Endothelial cell of umbilical vein (primary cell): Measurements from ENCODE around the gene MCRIP2. TPM values are rescaled to one million over a fixed set of nuclear protein-coding genes. Genes with fewer than 3 reads are reported as not detected.

Experiments used
- BruUV-seq: library from RNA; stranded (reverse); fragments of 400-500 nt; replicated peaks from 2 replicates; lab custom pipeline; 2021; lab: Mats Ljungman, UMichigan
- CTCF ChIA-PET: fragments of 300-600, 350-600 bp; sonication (Branson Sonifier 250); formaldehyde crosslinking; loops from one replicate; lab custom pipeline; 2021; ENCODE audit warnings: antibody characterized with exemption, inconsistent platforms; lab: Charles Lee
- POLR2A ChIA-PET: fragments of 300-600, 350-600 bp; sonication (Branson Sonifier 250); formaldehyde crosslinking; loops from one replicate; lab custom pipeline; 2021; ENCODE audit warnings: antibody characterized with exemption, inconsistent platforms; lab: Charles Lee
- DNase-seq: peaks from one replicate; pipeline ENCODE4 v3.0.0-alpha.2; 2011; ENCODE audit warnings: low read depth, low spot score
- FAIRE-seq: peaks from 2 replicates; lab custom pipeline; 2011; peaks lifted over from hg19 to GRCh38; lab: Jason Lieb, UNC
- H2AFZ ChIP-seq: 2 replicates; pipeline ENCODE4 v1.6.0; 2012; ENCODE audit warnings: low read depth, low read length, control low read depth, inconsistent platforms
- H3K27ac ChIP-seq: 2 replicates; pipeline ENCODE4 v1.5.1; 2011; ENCODE audit warnings: low read depth, mild to moderate bottlenecking, control low read depth, low read length, moderate library complexity; ENCODE audit not compliant: insufficient read depth
- H3K27me3 ChIP-seq, 2 experiments: 2 replicates each; pipeline versions ENCODE4 v1.6.0 to v1.6.1; 2011; ENCODE audit warnings: low read length in 2 of 2, mixed read lengths in 1 of 2; ENCODE audit not compliant: control insufficient read depth in 2 of 2, insufficient read depth in 2 of 2
- H3K36me3 ChIP-seq, 2 experiments: 2 replicates in 1 of 2; 3 replicates in 1 of 2; pipeline ENCODE4 v1.5.1; 2011; ENCODE audit warnings: low read length in 2 of 2, mild to moderate bottlenecking in 1 of 2, moderate library complexity in 1 of 2; ENCODE audit not compliant: control insufficient read depth in 2 of 2, insufficient read depth in 2 of 2; ENCODE audit errors: extremely low read depth in 1 of 2
- H3K4me1 ChIP-seq: 3 replicates; pipeline ENCODE4 v1.5.1; 2011; ENCODE audit warnings: mild to moderate bottlenecking, low read length; ENCODE audit not compliant: control insufficient read depth, insufficient read depth; ENCODE audit errors: extremely low read depth
- H3K4me2 ChIP-seq: 2 replicates; pipeline ENCODE4 v1.6.1; 2011; ENCODE audit warnings: low read length, control low read depth, mixed read lengths; ENCODE audit not compliant: insufficient read depth
- H3K4me3 ChIP-seq, 3 experiments: fragments of 200-600 bp in 1 of 3; sonication (generic), shearing (Covaris generic) in 1 of 3; replicated peaks in 1 of 3; 2 replicates each; pipeline ENCODE4 v1.5.1; 2011 to 2016; ENCODE audit warnings: control low read depth in 3 of 3, low read length in 3 of 3, mild to moderate bottlenecking in 2 of 3, inconsistent platforms in 1 of 3, low read depth in 1 of 3, moderate library complexity in 1 of 3; ENCODE audit not compliant: insufficient read depth in 1 of 3
- H3K79me2 ChIP-seq: 2 replicates; pipeline ENCODE4 v1.6.0; 2012; ENCODE audit warnings: low read length, inconsistent platforms; ENCODE audit not compliant: control insufficient read depth, insufficient read depth
- H3K9ac ChIP-seq: replicated peaks from 2 replicates; pipeline ENCODE3; 2011; ENCODE audit warnings: low read length, control low read depth; ENCODE audit not compliant: insufficient read depth; ENCODE audit errors: extremely low read depth
- H3K9me1 ChIP-seq: replicated peaks from 3 replicates; pipeline ENCODE4 v1.6.0; 2011; ENCODE audit warnings: mild to moderate bottlenecking, low read length; ENCODE audit not compliant: control insufficient read depth, insufficient read depth; ENCODE audit errors: extremely low read depth
- H3K9me3 ChIP-seq: replicated peaks from 2 replicates; pipeline ENCODE4 v1.5.1; 2012; ENCODE audit warnings: low read length, inconsistent platforms; ENCODE audit not compliant: control insufficient read depth, insufficient read depth
- H4K20me1 ChIP-seq: replicated peaks from 2 replicates; pipeline ENCODE3; 2011; ENCODE audit warnings: mild to moderate bottlenecking, low read length; ENCODE audit not compliant: control insufficient read depth, insufficient read depth; ENCODE audit errors: extremely low read depth
- EZH2 ChIP-seq: IDR thresholded peaks from 2 replicates; pipeline ENCODE4 v1.6.1; 2012; ENCODE audit warnings: borderline replicate concordance, low read depth, mild to moderate bottlenecking, moderate library complexity, low read length, inconsistent platforms; ENCODE audit not compliant: severe bottlenecking
- GATA2 ChIP-seq: IDR thresholded peaks from 2 replicates; pipeline ENCODE4 v1.7.0; 2011; ENCODE audit warnings: low read depth, mild to moderate bottlenecking, moderate library complexity, mixed read lengths, low read length; ENCODE audit not compliant: insufficient read length, insufficient read depth
- JUN ChIP-seq: IDR thresholded peaks from 2 replicates; pipeline ENCODE4 v1.6.1; 2011; ENCODE audit warnings: borderline replicate concordance, low read depth; ENCODE audit not compliant: insufficient read length, insufficient read depth
- MYC ChIP-seq: IDR thresholded peaks from one replicate; pipeline ENCODE4 v1.6.1; 2011; ENCODE audit warnings: mild to moderate bottlenecking, low read depth, low read length
- POLR2A ChIP-seq: IDR thresholded peaks from 2 replicates; pipeline ENCODE4 v1.6.1; 2012; ENCODE audit warnings: low read depth, mild to moderate bottlenecking, control low read depth, low read length
- POLR2AphosphoS5 ChIP-seq: IDR thresholded peaks from 2 replicates; pipeline ENCODE4 v1.6.1; 2012; ENCODE audit warnings: low read depth, mild to moderate bottlenecking, control low read depth, low read length, moderate library complexity; ENCODE audit not compliant: insufficient read depth
- dilution Hi-C: fragments of 300-500 bp; cut with MboI; formaldehyde crosslinking; loops from one replicate; pipeline ENCODE4 v1.15.0; 2019; ENCODE audit warnings: low sequenced_read_pairs; ENCODE audit not compliant: extremely low pct_ligation_motif_present
- intact Hi-C: fragments of 100-400 bp; cut with micrococcal nuclease; formaldehyde crosslinking; loops from one replicate; pipeline ENCODE4 v1.10.0; 2022
- polyA plus RNA-seq, 4 experiments: library from polyadenylated mRNA; depleted of rRNA in 3 of 4; stranded (reverse) in 3 of 4; unstranded in 1 of 4; fragments of >200 nt; gene quantifications; 2 replicates each; pipeline versions ENCODE4 v1.2.1 to v1.2.3, GENCODE V29; 2011 to 2012; ENCODE audit warnings: missing spikeins in 1 of 4
- total RNA-seq: library from RNA; stranded (reverse); gene quantifications from 2 replicates; pipeline ENCODE4 v1.2.3, GENCODE V29; 2021
- TF ChIP-seq, protein P1 (sequence below): IDR thresholded peaks from 2 replicates; pipeline ENCODE4 v1.6.1; 2011; ENCODE audit not compliant: insufficient read depth, insufficient read length

MCRIP2 gene
- total and polyA plus RNA-seq, 2 donors (not counting 3 experiments of a cell fraction or from before 2014, with no cell fraction given), result 17.1 to 18.9 TPM

GRCh38 chr16:684071-684794 lies 42.6 kb downstream of the MCRIP2 start, which contains the start of gene JMJD8:
Gene JMJD8, minus strand, starts transcription at chr16:684334. Its CDS starts 15 bp downstream, at chr16:684319.
- Histone ChIP-seq H3K4me1 (peaks cover 20% of the 10 kb centered on the region), H4K20me1 (no peaks in the 10 kb centered on the region), H3K4me2 (peak within 1 kb of the TSS; percentile 44), H3K79me2 (peaks cover 31% of the 10 kb centered on the region), H3K9me3 (no peaks in the 10 kb centered on the region), H3K9ac (no peak within 1 kb of the TSS), H3K27ac (peak within 1 kb of the TSS; percentile 35), H3K36me3 (peaks cover 7 to 22% of the 10 kb centered on the region in 2 experiments), H3K27me3 (no peaks in the 10 kb centered on the region), H2AFZ (peak within 1 kb of the TSS; percentile 26), H3K4me3 (peak within 1 kb of the TSS in 2 of 3 experiments; percentile 12 to 71), H3K9me1 (no peaks in the 10 kb centered on the region)
- intact Hi-C loops, result no loop called here
- no TSS peak for BruUV-seq
- CTCF ChIA-PET, result interaction anchor here (1.5 kb wide), 1 partner anchor 9 kb away, joined by 4 read pairs; the partner anchor contains the start of gene RHBDL1
- peak; percentile 90 for FAIRE-seq
- DNase-seq, result peak; percentile 87
- dilution Hi-C loops, result no loop called here
- POLR2A ChIA-PET, result no interaction called here
- TF ChIP-seq MYC, result no peak
- peak; percentile 98 for TF ChIP-seq POLR2AphosphoS5
- TF ChIP-seq EZH2, result no peak
- no peak for TF ChIP-seq JUN
- peak; percentile 94 for TF ChIP-seq POLR2A
- TF ChIP-seq GATA2, result no peak
- TF ChIP-seq, protein P1, sequence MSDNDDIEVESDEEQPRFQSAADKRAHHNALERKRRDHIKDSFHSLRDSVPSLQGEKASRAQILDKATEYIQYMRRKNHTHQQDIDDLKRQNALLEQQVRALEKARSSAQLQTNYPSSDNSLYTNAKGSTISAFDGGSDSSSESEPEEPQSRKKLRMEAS, result peak; percentile 79
